ENCODE results near the gene CTNNA3. TPM values are rescaled to one million over a fixed set of nuclear protein-coding genes. Genes with fewer than 3 reads are reported as not detected.
"Not testable (repeated sequence)": the region's sequence is repeated elsewhere in the genome, so short reads cannot be mapped to it uniquely, and the experiment has no call there.

CTNNA3 gene
- total RNA-seq, 2 experiments from 2014 or later: 0.30 TPM; not detected in 1

GRCh38 chr10:67539312-67539711 lies 156.7 kb downstream of the CTNNA3 start:
- ChIA-PET POLR2A (no interaction called here), CTCF (interaction anchor here (0.7 kb wide), 1 partner anchor 249 kb away, joined by 4 read pairs; no protein-coding TSS in a partner anchor)
- no peaks in the 10 kb centered on the region for H3K36me3 Mint-ChIP-seq (ENCODE audit: low read depth)
- H3K9me3 Mint-ChIP-seq (ENCODE audit: low read depth): no peaks in the 10 kb centered on the region
- H3K27me3 Mint-ChIP-seq: peaks cover 8% of the 10 kb centered on the region
- H3K4me3 Mint-ChIP-seq: no peak overlapping the region
- DNase-seq (no peak), ATAC-seq (no peak)
- no peak overlapping the region for H3K27ac Mint-ChIP-seq
- H3K4me1 Mint-ChIP-seq: peaks cover 8% of the 10 kb centered on the region
- intact Hi-C loops (cut with DNase I, micrococcal nuclease): no loop called here

DNA sequence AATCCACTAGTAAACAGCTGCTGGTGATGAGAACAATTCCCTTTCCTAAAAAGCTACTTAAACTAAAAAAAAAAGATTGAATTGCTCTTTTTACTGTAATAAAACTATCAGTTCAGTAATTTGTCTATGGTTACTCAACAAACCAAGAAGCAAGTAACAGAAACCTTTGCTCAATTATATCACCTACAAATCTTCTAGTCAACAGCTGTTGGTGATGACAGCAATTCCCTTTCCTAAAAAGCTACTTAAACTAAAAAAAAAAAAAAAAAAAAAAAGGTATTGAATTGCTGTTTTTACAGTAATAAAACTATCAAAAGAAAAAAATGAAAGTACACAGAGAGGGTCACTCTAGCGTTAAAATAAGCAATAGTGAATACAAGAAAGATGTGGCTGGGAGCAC lies 158.1 kb downstream of the CTNNA3 start:
- Mint-ChIP-seq H3K27ac (no peak overlapping the region), H3K9me3 (ENCODE audit: low read depth) (no peaks in the 10 kb centered on the region), H3K27me3 (peaks cover 10% of the 10 kb centered on the region), H3K4me1 (peaks cover 8% of the 10 kb centered on the region), H3K4me3 (no peak overlapping the region), H3K36me3 (ENCODE audit: low read depth) (no peaks in the 10 kb centered on the region)
- ATAC-seq: no peak
- POLR2A ChIA-PET: no interaction called here
- CTCF ChIA-PET: no interaction called here
- intact Hi-C loops (cut with DNase I, micrococcal nuclease): no loop called here
- DNase-seq: no peak

- H3K27me3 Mint-ChIP-seq: peaks cover 22% of the 10 kb centered on the region
- ATAC-seq (no peak), DNase-seq (no peak)
- no peak overlapping the region for H3K4me3 Mint-ChIP-seq
- ChIA-PET CTCF (interaction anchor here (1.1 kb wide), 1 partner anchor 11 kb away, joined by 3 read pairs; no protein-coding TSS in a partner anchor), POLR2A (no interaction called here)
- peaks cover 8% of the 10 kb centered on the region for H3K4me1 Mint-ChIP-seq
- H3K27ac Mint-ChIP-seq: no peak overlapping the region
- H3K9me3 Mint-ChIP-seq (ENCODE audit: low read depth): no peaks in the 10 kb centered on the region
- intact Hi-C loops (cut with DNase I, micrococcal nuclease): no loop called here
- H3K36me3 Mint-ChIP-seq (ENCODE audit: low read depth): no peaks in the 10 kb centered on the region
Observed at GRCh38 chr10:67533376-67533775, 162.6 kb downstream of the CTNNA3 start.

GRCh38 chr10:67530990-67531389 lies 165.0 kb downstream of the CTNNA3 start:
- H3K36me3 Mint-ChIP-seq (ENCODE audit: low read depth); H3K27ac Mint-ChIP-seq; ATAC-seq; H3K4me3 Mint-ChIP-seq; DNase-seq; H3K9me3 Mint-ChIP-seq (ENCODE audit: low read depth); POLR2A ChIA-PET; H3K4me1 Mint-ChIP-seq; intact Hi-C loops (cut with DNase I, micrococcal nuclease): not testable (repeated sequence)
- H3K27me3 Mint-ChIP-seq: peaks cover 24% of the 10 kb centered on the region
- CTCF ChIA-PET: interaction anchor here (1.3 kb wide), 1 partner anchor 10 kb away, joined by 4 read pairs; no protein-coding TSS in a partner anchor

GRCh38 chr10:67527351-67527750 lies 168.6 kb downstream of the CTNNA3 start:
- Mint-ChIP-seq H3K4me3 (no peak overlapping the region), H3K4me1 (no peaks in the 10 kb centered on the region), H3K9me3 (ENCODE audit: low read depth) (no peaks in the 10 kb centered on the region), H3K27ac (no peak overlapping the region), H3K36me3 (ENCODE audit: low read depth) (no peaks in the 10 kb centered on the region), H3K27me3 (peaks cover 14% of the 10 kb centered on the region)
- intact Hi-C loops (cut with DNase I, micrococcal nuclease): loop anchor here in 1 of 2 experiments (10.0 kb wide), 1 partner anchor 223 kb away; no protein-coding TSS in a partner anchor
- ChIA-PET POLR2A (no interaction called here), CTCF (interaction anchor here (1.7 kb wide), 1 partner anchor 10 kb away, joined by 4 read pairs; no protein-coding TSS in a partner anchor)
- ATAC-seq: no peak
- no peak for DNase-seq

DNA sequence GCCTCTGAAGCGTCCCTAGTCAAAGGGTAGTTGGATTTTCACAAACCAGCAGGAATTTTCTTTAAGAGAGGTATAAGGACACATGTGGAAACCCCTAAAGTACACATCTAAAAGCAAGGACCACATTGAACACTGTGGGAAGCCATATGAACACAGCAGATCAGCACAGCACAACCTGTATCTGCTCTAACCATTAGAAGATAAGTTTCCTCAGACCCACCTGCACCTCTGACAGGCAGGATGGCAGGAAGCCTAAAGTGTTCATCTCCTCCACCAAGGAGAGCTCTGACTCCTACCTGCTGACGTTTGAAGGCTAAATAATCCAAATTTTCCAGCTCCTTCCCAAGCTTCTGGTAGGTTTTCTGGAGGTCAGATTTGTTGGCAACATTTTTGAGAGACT lies 174.4 kb downstream of the CTNNA3 start:
- Mint-ChIP-seq H3K4me1 (no peaks in the 10 kb centered on the region), H3K27me3 (peaks cover 2% of the 10 kb centered on the region), H3K36me3 (ENCODE audit: low read depth) (no peaks in the 10 kb centered on the region), H3K9me3 (ENCODE audit: low read depth) (no peaks in the 10 kb centered on the region), H3K4me3 (no peak overlapping the region), H3K27ac (no peak overlapping the region)
- POLR2A ChIA-PET: no interaction called here
- DNase-seq: no peak
- ATAC-seq: no peak
- CTCF ChIA-PET: interaction anchor here (0.6 to 2.0 kb wide), 11 partner anchors 9 to 709 kb away, joined by 3 to 6 read pairs (median 3); no protein-coding TSS in a partner anchor
- intact Hi-C loops (cut with DNase I, micrococcal nuclease): loop anchor here (1.0 to 10.0 kb wide), 3 partner anchors 214 to 259 kb away; no protein-coding TSS in a partner anchor

DNA sequence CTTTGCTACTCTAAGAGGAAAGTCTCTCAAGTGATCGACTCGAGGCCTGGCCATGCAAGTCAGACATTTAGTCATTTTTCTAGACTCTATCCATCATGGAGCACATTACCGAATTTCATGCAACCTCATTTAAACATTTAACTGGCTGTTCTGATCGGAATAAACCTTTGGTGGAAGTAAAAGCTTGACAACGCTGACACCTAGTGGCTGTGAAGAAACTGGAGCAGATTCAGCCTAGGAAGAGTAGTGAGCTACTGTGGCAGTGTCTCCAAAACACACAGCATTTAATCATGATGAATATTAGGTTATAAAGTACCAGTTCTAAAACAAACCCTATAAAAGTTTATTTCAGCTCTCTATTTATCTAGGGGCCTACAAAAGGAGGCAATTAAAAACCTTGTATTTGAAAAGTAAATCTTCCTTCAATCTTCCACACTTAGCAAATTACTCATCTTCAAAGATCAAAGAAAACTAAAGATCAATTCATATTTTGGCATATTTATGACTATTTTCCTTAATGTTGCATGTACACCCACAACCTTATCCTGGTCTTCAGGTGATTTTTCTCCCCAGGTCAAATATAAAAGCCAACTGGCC lies 175.0 kb downstream of the CTNNA3 start:
- ChIA-PET CTCF (interaction anchor here (0.6 to 2.0 kb wide), 10 partner anchors 10 to 710 kb away, joined by 3 to 6 read pairs (median 3); no protein-coding TSS in a partner anchor), POLR2A (no interaction called here)
- DNase-seq (peak; percentile 58), ATAC-seq (peak; percentile 65)
- no peak overlapping the region for H3K4me3 Mint-ChIP-seq
- H3K27ac Mint-ChIP-seq: no peak overlapping the region
- no peaks in the 10 kb centered on the region for H3K9me3 Mint-ChIP-seq (ENCODE audit: low read depth)
- H3K27me3 Mint-ChIP-seq: peaks cover 3% of the 10 kb centered on the region
- no peaks in the 10 kb centered on the region for H3K36me3 Mint-ChIP-seq (ENCODE audit: low read depth)
- intact Hi-C loops (cut with DNase I, micrococcal nuclease): loop anchor here (1.0 to 10.0 kb wide), 3 partner anchors 214 to 259 kb away; no protein-coding TSS in a partner anchor
- H3K4me1 Mint-ChIP-seq: no peaks in the 10 kb centered on the region

- Mint-ChIP-seq H3K27me3 (peaks cover 3% of the 10 kb centered on the region), H3K9me3 (ENCODE audit: low read depth) (no peaks in the 10 kb centered on the region), H3K4me1 (no peaks in the 10 kb centered on the region), H3K27ac (no peak overlapping the region), H3K36me3 (ENCODE audit: low read depth) (no peaks in the 10 kb centered on the region), H3K4me3 (no peak overlapping the region)
- ATAC-seq (no peak), DNase-seq (no peak)
- intact Hi-C loops (cut with DNase I, micrococcal nuclease): loop anchor here in 1 of 2 experiments (2.0 kb wide), 1 partner anchor 595 kb away; no protein-coding TSS in a partner anchor
- POLR2A ChIA-PET: no interaction called here
- CTCF ChIA-PET: interaction anchor here (1.0 to 2.0 kb wide), 4 partner anchors 13 to 260 kb away, joined by 5 to 6 read pairs (median 5); no protein-coding TSS in a partner anchor
Observed at GRCh38 chr10:67519434-67519833, 176.6 kb downstream of the CTNNA3 start.

DNA sequence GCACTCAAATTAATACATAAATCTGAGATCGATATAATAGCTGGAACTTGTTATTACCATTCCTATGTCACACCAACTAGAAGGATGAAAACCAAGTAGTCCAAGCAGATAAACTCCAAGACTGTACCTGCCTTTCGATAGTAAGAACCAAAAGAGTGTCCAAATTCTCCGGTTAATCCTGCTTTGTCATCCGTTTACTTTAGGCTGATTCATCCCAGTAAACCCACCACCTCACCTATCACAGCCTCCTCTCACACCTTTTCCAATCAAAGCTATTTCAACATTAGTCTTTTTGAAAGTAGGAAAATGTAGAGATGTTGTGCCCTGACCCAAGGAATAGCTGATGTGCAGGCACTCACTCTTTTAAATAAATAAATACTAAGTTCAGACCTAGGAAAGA lies 177.2 kb downstream of the CTNNA3 start:
- Mint-ChIP-seq H3K9me3 (ENCODE audit: low read depth) (no peaks in the 10 kb centered on the region), H3K4me1 (no peaks in the 10 kb centered on the region), H3K27me3 (peaks cover 3% of the 10 kb centered on the region), H3K27ac (no peak overlapping the region), H3K36me3 (ENCODE audit: low read depth) (no peaks in the 10 kb centered on the region), H3K4me3 (no peak overlapping the region)
- ChIA-PET POLR2A (no interaction called here), CTCF (interaction anchor here (0.8 to 2.0 kb wide), 2 partner anchors 13 to 590 kb away, joined by 3 to 5 read pairs; no protein-coding TSS in a partner anchor)
- intact Hi-C loops (cut with DNase I, micrococcal nuclease): loop anchor here in 1 of 2 experiments (2.0 kb wide), 1 partner anchor 594 kb away; no protein-coding TSS in a partner anchor
- ATAC-seq (no peak), DNase-seq (no peak)

DNA sequence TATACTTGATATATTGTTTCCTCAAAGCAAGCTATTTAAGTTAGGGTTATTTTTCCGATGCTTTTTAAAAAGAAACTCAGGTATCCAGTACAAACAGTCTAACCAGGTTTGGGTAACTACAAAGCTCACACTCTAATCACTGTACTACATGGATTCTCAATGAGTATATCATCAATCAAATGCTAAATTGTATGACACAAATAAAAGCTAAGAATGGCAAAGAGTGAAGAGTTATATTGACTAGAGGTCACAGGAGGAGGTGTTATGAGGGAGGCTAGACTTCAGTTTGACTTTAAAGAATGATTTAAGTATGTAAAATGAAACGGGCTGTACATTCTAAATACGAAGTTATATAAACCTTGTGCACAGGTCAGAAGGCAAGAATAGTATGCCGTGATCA lies 178.0 kb downstream of the CTNNA3 start:
- Mint-ChIP-seq H3K36me3 (ENCODE audit: low read depth) (no peaks in the 10 kb centered on the region), H3K4me1 (no peaks in the 10 kb centered on the region), H3K27me3 (peaks cover 3% of the 10 kb centered on the region), H3K27ac (no peak overlapping the region), H3K4me3 (no peak overlapping the region), H3K9me3 (ENCODE audit: low read depth) (no peaks in the 10 kb centered on the region)
- CTCF ChIA-PET: interaction anchor here (0.6 to 1.0 kb wide), 3 partner anchors 10 to 784 kb away, joined by 3 to 4 read pairs (median 4); no protein-coding TSS in a partner anchor
- intact Hi-C loops (cut with DNase I, micrococcal nuclease): loop anchor here in 1 of 2 experiments (2.0 kb wide), 1 partner anchor 593 kb away; no protein-coding TSS in a partner anchor
- DNase-seq (no peak), ATAC-seq (no peak)
- POLR2A ChIA-PET: no interaction called here

- POLR2A ChIA-PET: no interaction called here
- Mint-ChIP-seq H3K27me3 (no peaks in the 10 kb centered on the region), H3K4me1 (no peaks in the 10 kb centered on the region), H3K4me3 (no peak overlapping the region), H3K27ac (no peak overlapping the region), H3K9me3 (ENCODE audit: low read depth) (no peaks in the 10 kb centered on the region), H3K36me3 (ENCODE audit: low read depth) (no peaks in the 10 kb centered on the region)
- ATAC-seq (no peak), DNase-seq (no peak)
- intact Hi-C loops (cut with DNase I, micrococcal nuclease): no loop called here
- CTCF ChIA-PET: no interaction called here
Observed at GRCh38 chr10:67506757-67507091, 189.3 kb downstream of the CTNNA3 start.

Measured in activated CD4-positive, alpha-beta T cell treated with anti-CD3 and anti-CD28 coated beads for 36 hours (primary cell).